IMR-90 (cell line): ENCODE measurements around the gene EFEMP1.

ENCODE experiments used
- BHLHE40 ChIP-seq: fragments of 150-350 bp; IDR thresholded peaks from 2 replicates; pipeline ENCODE4 v1.6.1; 2016; ENCODE audit warnings: mild to moderate bottlenecking, low read depth, low read length
- FOS ChIP-seq: fragments of 150-350 bp; IDR thresholded peaks from 2 replicates; pipeline ENCODE4 v1.6.1; 2016; ENCODE audit warnings: low read depth, low read length
- MAFK ChIP-seq: IDR thresholded peaks from 2 replicates; pipeline ENCODE4 v1.6.1; 2012; ENCODE audit warnings: low read depth, low read length, improper control_type of control experiment
- MXI1 ChIP-seq: IDR thresholded peaks from 2 replicates; pipeline ENCODE4 v1.6.1; 2012; ENCODE audit warnings: low read depth, mild to moderate bottlenecking, low read length, moderate library complexity, borderline replicate concordance
- POLR2A ChIP-seq: IDR thresholded peaks from 2 replicates; pipeline ENCODE4 v1.6.1; 2012; ENCODE audit warnings: mild to moderate bottlenecking, low read depth, low read length
- RFX5 ChIP-seq: IDR thresholded peaks from 2 replicates; pipeline ENCODE4 v1.8.0; 2012; ENCODE audit warnings: low read depth, mild to moderate bottlenecking, low read length, moderate library complexity
- SMC3 ChIP-seq: fragments of 150-350 bp; IDR thresholded peaks from 2 replicates; pipeline ENCODE4 v1.6.1; 2016; ENCODE audit warnings: low read depth, mild to moderate bottlenecking, antibody characterized with exemption, low read length, moderate library complexity
- TF ChIP-seq, protein P1 (sequence below): conservative IDR thresholded peaks from 2 replicates; pipeline ENCODE4 v1.5.1; 2012; ENCODE audit warnings: mild to moderate bottlenecking, low read depth, low read length, improper control_type of control experiment
- TF ChIP-seq, protein P2 (sequence below): fragments of 150-350 bp; IDR thresholded peaks from 2 replicates; pipeline ENCODE4 v1.6.1; 2017; ENCODE audit warnings: mild to moderate bottlenecking, antibody characterized with exemption, low read length, low read depth

DNA sequence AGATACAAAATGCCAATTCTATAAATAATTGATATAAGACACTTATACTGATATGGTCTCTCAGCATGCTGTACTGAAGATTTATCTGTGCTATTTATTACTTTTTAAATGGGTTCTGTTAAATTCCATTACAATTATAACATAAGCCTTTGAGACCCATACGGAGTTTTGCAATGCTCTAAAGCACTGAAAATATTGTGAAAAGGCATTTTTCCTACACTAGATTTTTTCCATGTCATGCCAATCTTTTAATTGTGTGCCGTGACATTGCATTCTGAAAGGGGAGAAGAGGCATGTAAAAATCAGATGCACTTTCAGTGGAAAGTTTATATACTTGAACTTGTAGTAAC is 46.5 kb downstream of the EFEMP1 start:
- TF ChIP-seq POLR2A (no peak), MXI1 (no peak), MAFK (no peak), BHLHE40 (no peak), RFX5 (no peak), SMC3 (no peak), FOS (no peak)
- TF ChIP-seq, protein P1, sequence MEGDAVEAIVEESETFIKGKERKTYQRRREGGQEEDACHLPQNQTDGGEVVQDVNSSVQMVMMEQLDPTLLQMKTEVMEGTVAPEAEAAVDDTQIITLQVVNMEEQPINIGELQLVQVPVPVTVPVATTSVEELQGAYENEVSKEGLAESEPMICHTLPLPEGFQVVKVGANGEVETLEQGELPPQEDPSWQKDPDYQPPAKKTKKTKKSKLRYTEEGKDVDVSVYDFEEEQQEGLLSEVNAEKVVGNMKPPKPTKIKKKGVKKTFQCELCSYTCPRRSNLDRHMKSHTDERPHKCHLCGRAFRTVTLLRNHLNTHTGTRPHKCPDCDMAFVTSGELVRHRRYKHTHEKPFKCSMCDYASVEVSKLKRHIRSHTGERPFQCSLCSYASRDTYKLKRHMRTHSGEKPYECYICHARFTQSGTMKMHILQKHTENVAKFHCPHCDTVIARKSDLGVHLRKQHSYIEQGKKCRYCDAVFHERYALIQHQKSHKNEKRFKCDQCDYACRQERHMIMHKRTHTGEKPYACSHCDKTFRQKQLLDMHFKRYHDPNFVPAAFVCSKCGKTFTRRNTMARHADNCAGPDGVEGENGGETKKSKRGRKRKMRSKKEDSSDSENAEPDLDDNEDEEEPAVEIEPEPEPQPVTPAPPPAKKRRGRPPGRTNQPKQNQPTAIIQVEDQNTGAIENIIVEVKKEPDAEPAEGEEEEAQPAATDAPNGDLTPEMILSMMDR: no peak
- TF ChIP-seq, protein P2, sequence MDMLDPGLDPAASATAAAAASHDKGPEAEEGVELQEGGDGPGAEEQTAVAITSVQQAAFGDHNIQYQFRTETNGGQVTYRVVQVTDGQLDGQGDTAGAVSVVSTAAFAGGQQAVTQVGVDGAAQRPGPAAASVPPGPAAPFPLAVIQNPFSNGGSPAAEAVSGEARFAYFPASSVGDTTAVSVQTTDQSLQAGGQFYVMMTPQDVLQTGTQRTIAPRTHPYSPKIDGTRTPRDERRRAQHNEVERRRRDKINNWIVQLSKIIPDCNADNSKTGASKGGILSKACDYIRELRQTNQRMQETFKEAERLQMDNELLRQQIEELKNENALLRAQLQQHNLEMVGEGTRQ: no peak
